ENCODE results near the gene APOA4. TPM values are rescaled to one million over a fixed set of nuclear protein-coding genes. Genes with fewer than 3 reads are reported as not detected.
"Not testable (repeated sequence)": the region's sequence is repeated elsewhere in the genome, so short reads cannot be mapped to it uniquely, and the experiment has no call there.

The APOA4 gene
- total RNA-seq, 1 experiment from 2014 or later = not detected

GRCh38 chr11:116801662-116802061 is 21.4 kb downstream of the APOA4 start:
- not testable (repeated sequence) for DNase-seq (ENCODE audit: low read depth)

GRCh38 chr11:116800610-116801009 is 22.5 kb downstream of the APOA4 start:
- no peak for DNase-seq (ENCODE audit: low read depth)

GRCh38 chr11:116798368-116798767 is 24.7 kb downstream of the APOA4 start:
- no peak for DNase-seq (ENCODE audit: low read depth)

GRCh38 chr11:116797816-116798215 is 25.3 kb downstream of the APOA4 start:
- no peak for DNase-seq (ENCODE audit: low read depth)

GRCh38 chr11:116796548-116796947 is 26.6 kb downstream of the APOA4 start:
- no peak for DNase-seq (ENCODE audit: low read depth)

GRCh38 chr11:116794851-116795250 is 28.3 kb downstream of the APOA4 start:
- DNase-seq (ENCODE audit: low read depth) = no peak

- no peak for DNase-seq (ENCODE audit: low read depth)
Observed at GRCh38 chr11:116793772-116794097, 29.4 kb downstream of the APOA4 start.

- DNase-seq (ENCODE audit: low read depth) = peak; percentile 59
Observed at GRCh38 chr11:116792869-116793771, 30.0 kb downstream of the APOA4 start.

GRCh38 chr11:116792144-116792868 is 30.8 kb downstream of the APOA4 start:
- no peak for DNase-seq (ENCODE audit: low read depth)

- DNase-seq (ENCODE audit: low read depth) = no peak
Observed at GRCh38 chr11:116791813-116792143, 31.3 kb downstream of the APOA4 start, which contains the start of gene APOA5. TSS of gene APOA5 (minus strand) at chr11:116791879. CDS start at chr11:116791860, 19 bp downstream.

GRCh38 chr11:116791002-116791812 is 31.9 kb downstream of the APOA4 start:
- peak; percentile 65 for DNase-seq (ENCODE audit: low read depth)

GRCh38 chr11:116790167-116791001 is 32.7 kb downstream of the APOA4 start:
- DNase-seq (ENCODE audit: low read depth) = no peak

- no peak for DNase-seq (ENCODE audit: low read depth)
Observed at GRCh38 chr11:116788975-116789374, 34.1 kb downstream of the APOA4 start.

GRCh38 chr11:116788534-116788933 is 34.6 kb downstream of the APOA4 start:
- no peak for DNase-seq (ENCODE audit: low read depth)

- peak; percentile 76 for DNase-seq (ENCODE audit: low read depth)
Observed at GRCh38 chr11:116787786-116788486, 35.2 kb downstream of the APOA4 start, which contains the start of gene ZPR1. TSS of gene ZPR1 (minus strand) at chr11:116788023. CDS start at chr11:116787990, 33 bp downstream.

- DNase-seq (ENCODE audit: low read depth) = no peak
Observed at GRCh38 chr11:116787436-116787785, 35.7 kb downstream of the APOA4 start.

GRCh38 chr11:116786966-116787365 is 36.1 kb downstream of the APOA4 start:
- no peak for DNase-seq (ENCODE audit: low read depth)

- DNase-seq (ENCODE audit: low read depth) = no peak
Observed at GRCh38 chr11:116786326-116786725, 36.8 kb downstream of the APOA4 start.

GRCh38 chr11:116782728-116783127 is 40.4 kb downstream of the APOA4 start:
- peak; percentile 39 for DNase-seq (ENCODE audit: low read depth)

- DNase-seq (ENCODE audit: low read depth) = no peak
Observed at GRCh38 chr11:116778556-116778955, 44.5 kb downstream of the APOA4 start.

- DNase-seq (ENCODE audit: low read depth) = no peak
Observed at GRCh38 chr11:116777056-116777455, 46.0 kb downstream of the APOA4 start.
